SKM-1 (cell line): ENCODE measurements around the gene IDH3B.
"Not testable (repeated sequence)": the region's sequence is repeated elsewhere in the genome, so short reads cannot be mapped to it uniquely, and the experiment has no call there.

ENCODE experiments used
- DNase-seq: peaks from one replicate; lab custom pipeline; 2025; ENCODE audit not compliant: unreplicated experiment; lab: John Stamatoyannopoulos, UW

Gene IDH3B

GRCh38 chr20:2663887-2664719 lies at the start of gene IDH3B:
TSS of gene IDH3B (minus strand) at chr20:2664216. CDS start at chr20:2664188, 28 bp downstream.
- peak; percentile 37 for DNase-seq

DNA sequence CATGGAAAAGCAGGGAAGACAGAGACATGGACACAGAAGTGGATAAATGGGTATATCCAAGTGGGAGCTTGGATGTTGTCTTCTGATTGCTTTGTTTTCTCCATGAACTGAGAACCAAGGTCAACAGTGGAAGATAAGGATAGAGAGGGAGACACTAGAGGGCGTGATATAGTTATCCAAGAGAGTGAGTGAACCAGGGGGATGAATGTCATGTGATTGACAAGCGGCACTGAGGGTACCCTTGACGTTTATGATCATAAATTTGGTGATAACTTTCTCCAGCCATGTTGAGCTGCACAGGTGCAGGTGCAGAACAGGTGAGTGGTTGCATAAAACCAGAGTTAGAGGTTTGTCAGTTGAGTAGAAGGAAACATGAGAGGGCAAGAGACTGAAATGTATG lies 49.3 kb upstream of the IDH3B start:
- no peak for DNase-seq

DNA sequence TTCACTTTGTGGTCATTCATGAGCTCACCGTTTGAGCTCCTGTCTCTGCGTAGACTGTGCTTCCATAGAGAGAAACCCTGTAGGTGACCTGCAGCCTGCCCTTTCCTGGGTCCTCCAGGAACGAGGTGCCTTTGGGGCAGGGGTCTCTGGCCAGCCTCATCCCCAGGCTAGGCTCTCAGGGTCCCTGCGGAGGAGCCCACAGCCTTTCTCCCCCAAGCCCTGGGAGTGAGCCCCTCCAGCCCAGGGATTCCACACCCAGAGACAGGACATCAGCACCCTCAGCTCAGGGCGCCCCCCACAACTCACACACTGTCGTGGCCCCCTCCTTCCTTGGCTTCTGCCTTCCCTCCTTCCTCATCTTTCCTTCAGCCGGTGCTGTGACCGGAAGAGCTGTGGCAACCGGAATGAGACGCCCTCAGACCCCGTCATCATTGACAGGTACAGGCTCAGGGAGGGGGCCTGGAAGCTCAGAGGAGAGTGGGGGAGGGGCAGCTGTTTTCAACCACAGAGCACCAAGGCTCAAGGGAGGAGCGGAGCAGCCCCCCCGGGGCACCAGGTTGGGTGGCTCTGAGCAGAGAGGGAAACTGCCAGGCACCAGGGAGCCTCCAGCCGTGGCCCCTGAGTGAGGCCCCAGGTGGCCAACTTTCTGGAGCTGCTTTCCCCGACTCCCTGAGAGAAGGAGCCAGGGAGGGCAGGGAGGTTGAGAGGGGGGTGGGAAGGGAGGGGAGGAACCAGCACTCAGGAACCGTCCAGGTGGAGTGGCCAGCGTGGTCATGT lies 45.4 kb upstream of the IDH3B start:
- no peak for DNase-seq

DNA sequence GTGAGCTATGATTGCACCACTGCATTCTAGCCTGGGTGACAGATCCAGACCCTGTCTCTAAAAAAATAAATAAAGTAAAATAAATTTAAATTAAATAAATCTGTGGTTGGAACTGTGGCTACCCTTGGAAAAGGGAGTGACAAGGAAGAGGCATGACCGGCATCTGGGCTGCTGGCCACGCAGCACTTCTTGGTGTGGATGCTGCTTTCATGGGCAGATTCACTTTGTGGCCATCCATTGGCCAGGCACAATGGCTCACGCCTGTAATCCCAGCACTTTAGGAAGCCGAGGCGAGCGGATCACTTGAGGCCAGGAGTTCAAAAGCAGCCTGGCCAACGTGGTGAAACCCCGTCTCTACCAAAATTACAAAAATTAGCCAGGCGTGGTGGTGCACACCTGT lies 44.6 kb upstream of the IDH3B start:
- no peak for DNase-seq

GRCh38 chr20:2708073-2708415 lies 44.0 kb upstream of the IDH3B start:
- DNase-seq, result no peak

- no peak for DNase-seq
Observed at GRCh38 chr20:2707353-2708072, 43.5 kb upstream of the IDH3B start.

DNA sequence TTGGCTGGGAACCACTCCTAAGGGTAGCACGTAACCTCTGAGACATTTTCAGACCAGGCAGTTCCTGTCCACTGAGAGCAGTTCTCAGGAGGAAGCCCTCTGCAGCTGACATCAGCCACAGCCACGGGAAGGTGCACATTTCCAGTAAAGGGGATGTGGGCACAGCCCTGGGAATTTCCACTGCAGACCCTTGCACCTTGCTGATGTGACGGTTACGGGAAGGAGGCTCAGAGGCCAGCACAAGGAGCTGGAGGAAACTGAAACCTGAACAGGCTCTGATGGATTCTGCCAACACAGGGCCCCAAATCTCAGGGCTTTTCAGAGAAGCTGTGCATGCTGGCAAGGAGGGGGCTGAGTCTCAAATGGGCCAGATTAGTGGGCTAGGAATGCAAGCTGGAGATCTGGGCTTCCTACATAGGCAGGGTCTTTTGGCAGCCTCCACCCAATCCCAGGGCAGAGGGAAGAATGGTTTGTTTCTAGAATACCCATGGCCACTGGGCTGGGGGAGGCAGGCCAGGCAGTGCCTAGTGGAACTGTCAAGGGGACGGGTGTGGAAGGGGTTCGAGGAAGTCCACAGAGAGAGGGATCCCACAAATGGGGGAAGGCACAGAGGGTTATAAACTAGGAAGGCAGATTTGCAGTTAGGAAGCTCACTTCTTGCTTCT lies 42.8 kb upstream of the IDH3B start:
- DNase-seq, result no peak

DNA sequence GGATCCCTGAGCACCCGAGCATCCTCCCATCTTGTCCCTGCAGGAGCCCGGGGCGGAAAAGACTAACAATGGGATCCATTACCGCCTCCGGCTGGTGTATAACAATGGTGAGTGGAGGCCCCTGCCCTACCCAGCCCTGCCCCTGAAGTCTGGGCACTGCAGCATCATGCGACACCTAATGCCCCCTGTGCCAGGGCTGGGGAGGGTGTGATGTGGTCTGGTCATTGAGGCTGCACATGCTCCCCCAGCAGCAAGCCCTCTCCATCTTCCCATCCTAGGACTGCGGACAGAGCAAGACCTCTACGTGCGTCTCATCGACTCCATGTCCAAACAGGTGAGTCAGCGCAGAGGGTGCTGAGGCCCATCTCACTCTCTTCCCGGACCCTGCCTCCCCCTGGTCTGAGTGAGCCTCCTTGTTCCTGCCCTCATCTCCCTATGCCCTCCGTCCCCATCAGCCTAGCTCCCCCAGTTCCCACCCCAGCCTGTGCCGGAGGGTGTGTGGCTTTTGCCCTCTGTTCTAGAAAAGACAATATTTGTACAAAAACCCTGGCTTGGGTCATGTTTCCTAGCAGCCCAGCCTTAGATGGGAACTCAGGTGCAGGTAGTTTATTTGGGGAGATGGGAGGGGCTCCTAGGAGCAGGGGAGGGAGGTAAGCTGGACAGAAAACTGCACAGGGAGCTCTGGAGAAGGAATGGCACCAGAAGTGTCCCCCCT lies 42.1 kb upstream of the IDH3B start:
- DNase-seq, result no peak

- DNase-seq, result no peak
Observed at GRCh38 chr20:2703716-2704475, 39.9 kb upstream of the IDH3B start.

DNA sequence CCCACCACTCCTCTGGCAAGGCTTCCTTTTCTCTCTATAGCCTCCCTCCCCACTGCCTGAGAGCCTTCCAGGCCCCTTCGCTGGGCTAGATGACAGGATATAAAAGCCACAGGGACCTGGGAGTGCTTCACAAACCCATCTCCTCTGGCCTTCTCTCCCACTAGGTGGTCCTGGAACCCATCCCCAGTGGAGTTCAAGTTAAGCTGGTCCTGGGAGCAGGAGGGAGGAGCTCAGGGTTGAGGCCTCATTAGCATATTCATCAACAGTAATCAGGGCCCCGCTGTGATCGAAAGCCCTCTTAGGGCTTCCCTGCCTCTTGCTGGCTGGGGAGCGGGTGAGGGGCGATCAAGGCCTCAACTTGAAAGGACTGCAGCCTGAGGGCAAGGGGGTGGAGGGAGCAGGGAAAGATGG lies 37.7 kb upstream of the IDH3B start:
- DNase-seq, result no peak

- no peak for DNase-seq
Observed at GRCh38 chr20:2700913-2701620, 37.1 kb upstream of the IDH3B start.

- DNase-seq, result no peak
Observed at GRCh38 chr20:2699775-2700413, 35.9 kb upstream of the IDH3B start.

- DNase-seq, result no peak
Observed at GRCh38 chr20:2698912-2699311, 34.9 kb upstream of the IDH3B start.

- DNase-seq, result no peak
Observed at GRCh38 chr20:2698186-2698817, 34.3 kb upstream of the IDH3B start.

GRCh38 chr20:2697768-2698167 lies 33.8 kb upstream of the IDH3B start:
- no peak for DNase-seq

DNA sequence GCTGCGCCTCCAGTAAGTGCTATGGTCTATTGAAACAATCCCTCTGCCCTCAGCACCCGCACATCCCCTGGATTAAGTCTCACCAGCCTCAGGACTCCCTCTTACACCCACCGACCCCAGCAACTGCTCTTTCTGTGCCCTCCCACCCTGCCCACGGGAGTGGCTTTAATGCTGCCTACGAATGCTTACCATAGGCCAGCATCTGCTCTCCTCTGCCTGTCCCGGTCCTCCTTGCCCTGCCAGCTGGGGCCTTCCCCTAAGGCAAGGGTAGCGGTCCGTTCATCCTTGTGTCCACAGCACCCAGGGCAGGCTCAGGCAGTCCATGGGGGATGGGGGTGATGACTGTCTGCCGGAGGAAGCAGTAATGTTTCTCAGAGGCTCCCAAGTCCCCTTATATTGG lies 32.6 kb upstream of the IDH3B start:
- no peak for DNase-seq

DNA sequence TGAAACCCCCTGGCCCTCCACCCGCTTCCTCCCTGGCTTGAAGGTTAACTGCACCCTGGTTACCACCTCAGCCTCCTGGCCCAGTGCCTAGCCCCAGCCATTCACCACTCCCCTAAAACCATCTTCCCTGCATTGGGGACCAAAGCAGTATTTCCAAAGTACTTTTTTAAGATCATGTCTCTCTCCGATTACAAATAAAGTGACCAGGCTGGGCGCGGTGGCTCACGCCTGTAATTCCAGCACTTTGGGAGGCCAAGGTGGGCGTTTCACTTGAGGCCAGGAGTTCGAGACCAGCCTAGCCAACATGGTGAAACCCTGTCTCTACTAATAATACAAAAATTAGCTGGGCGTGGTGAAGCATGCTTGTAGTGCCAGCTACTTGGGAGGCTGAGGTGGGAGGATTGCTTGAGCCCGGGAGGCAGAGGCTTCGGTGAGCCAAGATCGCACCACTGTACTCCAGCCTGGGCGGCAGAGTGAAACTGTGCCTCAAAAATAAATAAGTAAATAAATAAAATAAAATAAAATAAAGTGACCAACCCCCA lies 32.0 kb upstream of the IDH3B start:
- DNase-seq, result not testable (repeated sequence)
